BJ (cell line): ENCODE measurements around the gene PIK3C3. TPM values are rescaled to one million over a fixed set of nuclear protein-coding genes. Genes with fewer than 3 reads are reported as not detected.

Source experiments
- CTCF ChIA-PET: fragments of 350-600 bp; formaldehyde crosslinking; extraction: SDS; loops from one replicate; lab custom pipeline; 2021; ENCODE audit warnings: antibody characterized with exemption, inconsistent platforms; lab: Yijun Ruan, JAX
- POLR2A ChIA-PET: fragments of 300-600 bp; sonication (Branson Sonifier 250); formaldehyde crosslinking; extraction: SDS; loops from one replicate; lab custom pipeline; 2021; ENCODE audit warnings: antibody characterized with exemption; lab: Charles Lee
- DNase-seq: peaks from one replicate; pipeline ENCODE4 v3.0.0-alpha.2; 2011; ENCODE audit warnings: low read depth
- H3K27me3 ChIP-seq: 2 replicates; pipeline ENCODE4 v1.6.0; 2011; ENCODE audit warnings: low read length; ENCODE audit not compliant: control insufficient read depth, insufficient read depth
- H3K36me3 ChIP-seq: 2 replicates; pipeline ENCODE4 v1.5.1; 2011; ENCODE audit warnings: low read length; ENCODE audit not compliant: control insufficient read depth, insufficient read depth
- H3K4me3 ChIP-seq: 2 replicates; pipeline ENCODE4 v1.5.1; 2011; ENCODE audit warnings: low read depth, mild to moderate bottlenecking, control low read depth, low read length
- CTCF ChIP-seq: IDR thresholded peaks from 2 replicates; pipeline ENCODE4 v1.5.1; 2011; ENCODE audit warnings: low read depth, mild to moderate bottlenecking, control low read depth, inconsistent platforms, low read length, moderate library complexity; ENCODE audit not compliant: insufficient read depth
- polyA plus RNA-seq: library from polyadenylated mRNA; depleted of rRNA; stranded (reverse); fragments of >200 nt; gene quantifications from 2 replicates; pipeline ENCODE4 v1.2.3, GENCODE V29; 2011

The PIK3C3 gene
- polyA plus RNA-seq, 1 experiment, result 45.3 TPM

GRCh38 chr18:42033137-42033810, 78.2 kb downstream of the PIK3C3 start:
- Histone ChIP-seq H3K4me3 (no peak overlapping the region), H3K27me3 (no peaks in the 10 kb centered on the region), H3K36me3 (peaks cover 8% of the 10 kb centered on the region)
- no peak for TF ChIP-seq CTCF
- no peak for DNase-seq
- ChIA-PET CTCF (interaction anchor here (1.2 kb wide), 1 partner anchor 17 kb away, joined by 3 read pairs; no protein-coding TSS in a partner anchor), POLR2A (no interaction called here)

- ChIA-PET CTCF (interaction anchor here (3.1 kb wide), 1 partner anchor 15 kb away, joined by 13 read pairs; no protein-coding TSS in a partner anchor), POLR2A (no interaction called here)
- Histone ChIP-seq H3K4me3 (no peak overlapping the region), H3K36me3 (peaks cover 5% of the 10 kb centered on the region), H3K27me3 (no peaks in the 10 kb centered on the region)
- no peak for TF ChIP-seq CTCF
- DNase-seq, result peak; percentile 89
These were observed 83.9 kb downstream of the PIK3C3 start for GRCh38 chr18:42038936-42039335.

GRCh38 chr18:42039396-42039795, 84.4 kb downstream of the PIK3C3 start:
- CTCF ChIA-PET, result interaction anchor here (0.6 to 3.1 kb wide), 2 partner anchors 13 to 15 kb away, joined by 3 to 13 read pairs; no protein-coding TSS in a partner anchor
- H3K36me3 ChIP-seq, result peaks cover 5% of the 10 kb centered on the region
- no peak for DNase-seq
- TF ChIP-seq CTCF, result no peak
- POLR2A ChIA-PET, result no interaction called here
- H3K4me3 ChIP-seq, result no peak overlapping the region
- no peaks in the 10 kb centered on the region for H3K27me3 ChIP-seq

- CTCF ChIA-PET, result no interaction called here
- no peaks in the 10 kb centered on the region for H3K27me3 ChIP-seq
- no peak overlapping the region for H3K4me3 ChIP-seq
- POLR2A ChIA-PET, result no interaction called here
- no peak for DNase-seq
- peaks cover 5% of the 10 kb centered on the region for H3K36me3 ChIP-seq
- TF ChIP-seq CTCF, result no peak
These were observed 86.8 kb downstream of the PIK3C3 start for GRCh38 chr18:42041793-42042192.

- ChIA-PET POLR2A (no interaction called here), CTCF (interaction anchor here (1.1 to 1.6 kb wide), 2 partner anchors 14 to 17 kb away, joined by 4 to 5 read pairs; no protein-coding TSS in a partner anchor)
- H3K4me3 ChIP-seq, result no peak overlapping the region
- H3K36me3 ChIP-seq, result peaks cover 4% of the 10 kb centered on the region; the same call in 1 of the 2 replicates
- TF ChIP-seq CTCF, result no peak
- DNase-seq, result no peak
- no peaks in the 10 kb centered on the region for H3K27me3 ChIP-seq
These were observed 90.3 kb downstream of the PIK3C3 start for GRCh38 chr18:42045346-42045745.
